B cell (primary cell): ENCODE results near the gene CIDEC. TPM values are rescaled to one million over a fixed set of nuclear protein-coding genes. Genes with fewer than 3 reads are reported as not detected.
A peak's percentile ranks its signal among the peaks of the same experiment; 100 is the strongest.
"Not testable (repeated sequence)": the region's sequence is repeated elsewhere in the genome, so short reads cannot be mapped to it uniquely, and the experiment has no call there.

Experiments used
- ATAC-seq: fragments of 200-7000 bp; cut with Tn5 transposase; one replicate; pipeline ENCODE4 v1.10.0; 2021; ENCODE audit warnings: low read depth, mild to moderate bottlenecking, moderate number of reproducible peaks, moderate library complexity
- CTCF ChIA-PET: fragments of 350-600 bp; sonication (Branson Sonifier 250); formaldehyde crosslinking; loops from one replicate; lab custom pipeline; 2021; ENCODE audit warnings: antibody characterized with exemption, inconsistent platforms; lab: Charles Lee
- POLR2A ChIA-PET: fragments of 350-600 bp; sonication (Branson Sonifier 250); formaldehyde crosslinking; loops from one replicate; lab custom pipeline; 2021; ENCODE audit warnings: antibody characterized with exemption; lab: Charles Lee
- DNase-seq: peaks from one replicate; pipeline ENCODE4 v3.0.0; 2013
- H2AFZ ChIP-seq: 2 replicates; pipeline ENCODE4 v1.6.1; 2012; ENCODE audit warnings: mild to moderate bottlenecking, low read depth, low read length; ENCODE audit not compliant: insufficient read depth, poor library complexity, severe bottlenecking
- H3K27ac ChIP-seq, 2 donors: 1 replicate in 1 of 2; 2 replicates in 1 of 2; pipeline ENCODE4 v1.5.1; 2012 to 2013; ENCODE audit warnings: low read length in 2 of 2, mild to moderate bottlenecking in 2 of 2, moderate library complexity in 1 of 2
- H3K27me3 ChIP-seq, 4 experiments: fragments of 200-600 bp in 1 of 4; sonication (generic) in 1 of 4; replicated peaks in 1 of 4; 1 replicate in 2 of 4; 2 replicates in 2 of 4; pipeline versions ENCODE4 v1.6.1 to v1.7.0; 2013 to 2016; ENCODE audit warnings: low read length in 3 of 4, mild to moderate bottlenecking in 2 of 4, mixed read lengths in 1 of 4, moderate library complexity in 1 of 4; ENCODE audit not compliant: insufficient read depth in 4 of 4, control insufficient read depth in 3 of 4; ENCODE audit errors: control extremely low read depth in 1 of 4
- H3K36me3 ChIP-seq, 2 experiments: replicated peaks in 1 of 2; 1 replicate in 1 of 2; 2 replicates in 1 of 2; pipeline versions ENCODE4 v1.6.1 to v1.7.1; 2013; ENCODE audit warnings: low read length in 1 of 2; ENCODE audit not compliant: insufficient read depth in 2 of 2, control insufficient read depth in 1 of 2; ENCODE audit errors: control extremely low read depth in 1 of 2, extremely low read depth in 1 of 2
- H3K4me1 ChIP-seq, 2 donors: fragments of 200-600 bp in 1 of 2; sonication (generic) in 1 of 2; 1 replicate in 1 of 2; 2 replicates in 1 of 2; pipeline versions ENCODE4 v1.5.1 to v1.6.1; 2013 to 2017; ENCODE audit warnings: low read length in 2 of 2; ENCODE audit not compliant: control insufficient read depth in 2 of 2, insufficient read depth in 2 of 2
- H3K4me2 ChIP-seq: replicated peaks from 2 replicates; pipeline ENCODE3; 2012; ENCODE audit warnings: mild to moderate bottlenecking, low read depth, low read length; ENCODE audit not compliant: poor library complexity, severe bottlenecking
- H3K4me3 ChIP-seq, 5 experiments: fragments of 200-600 bp in 1 of 5; sonication (generic) in 1 of 5; 1 replicate in 3 of 5; 2 replicates in 2 of 5; pipeline versions ENCODE4 v1.5.1 to v1.7.0; 2011 to 2016; ENCODE audit warnings: low read length in 4 of 5, mild to moderate bottlenecking in 4 of 5, low read depth in 2 of 5, control low read depth in 1 of 5, moderate library complexity in 1 of 5; ENCODE audit not compliant: insufficient read depth in 1 of 5; ENCODE audit errors: control extremely low read depth in 1 of 5, extremely low read depth in 1 of 5
- H3K79me2 ChIP-seq: fragments of 200-600 bp; sonication (generic); one replicate; pipeline ENCODE4 v1.6.0; 2016; ENCODE audit warnings: low read length; ENCODE audit not compliant: control insufficient read depth, insufficient read depth
- H3K9ac ChIP-seq: fragments of 200-600 bp; sonication (generic); 2 replicates; pipeline ENCODE4 v1.6.1; 2017; ENCODE audit warnings: mild to moderate bottlenecking, low read length, moderate library complexity
- H3K9me3 ChIP-seq, 3 donors: one replicate each; pipeline versions ENCODE4 v1.6.1 to v1.7.1; 2013; ENCODE audit warnings: low read length in 2 of 3; ENCODE audit not compliant: control insufficient read depth in 2 of 3, insufficient read depth in 1 of 3; ENCODE audit errors: control extremely low read depth in 1 of 3
- H4K20me1 ChIP-seq: 2 replicates; pipeline ENCODE4 v1.6.0; 2012; ENCODE audit warnings: mild to moderate bottlenecking, low read length; ENCODE audit not compliant: insufficient read depth, control insufficient read depth, poor library complexity, severe bottlenecking
- H3K27ac Mint-ChIP-seq: one replicate; pipeline ENCODE4 v1.8.0; 2021; ENCODE audit warnings: mixed read lengths
- H3K27me3 Mint-ChIP-seq: one replicate; pipeline ENCODE4 v1.8.0; 2021; ENCODE audit warnings: mixed read lengths
- H3K4me1 Mint-ChIP-seq: one replicate; pipeline ENCODE4 v1.8.0; 2021; ENCODE audit warnings: mixed read lengths
- H3K4me3 Mint-ChIP-seq: one replicate; pipeline ENCODE4 v1.8.0; 2021; ENCODE audit warnings: mixed read lengths
- H3K9me3 Mint-ChIP-seq: one replicate; pipeline ENCODE4 v1.8.0; 2022; ENCODE audit warnings: mixed read lengths; ENCODE audit not compliant: insufficient read depth
- CTCF ChIP-seq: fragments of 200-600 bp; IDR thresholded peaks from one replicate; pipeline ENCODE4 v1.8.0; 2022; ENCODE audit warnings: antibody characterized with exemption, mild to moderate bottlenecking
- EZH2 ChIP-seq: IDR thresholded peaks from 2 replicates; pipeline ENCODE4 v1.6.1; 2012; ENCODE audit warnings: borderline replicate concordance, low read depth, mild to moderate bottlenecking, moderate library complexity, low read length; ENCODE audit not compliant: insufficient read depth, poor library complexity, severe bottlenecking
- whole genome bisulfite sequencing: methylation state at CpG from one replicate; pipeline ENCODE4 v1.1.5; 2013; ENCODE audit warnings: missing lambda C conversion rate; ENCODE audit not compliant: insufficient coverage; 5-methylcytosine and 5-hydroxymethylcytosine counted together
- intact Hi-C: fragments of 100-400 bp; cut with micrococcal nuclease; formaldehyde crosslinking; loops from one replicate; pipeline ENCODE4 v1.10.0; 2022
- polyA plus RNA-seq: library from polyadenylated mRNA; depleted of rRNA; stranded (reverse); fragments of >200 nt; gene quantifications from 2 replicates; pipeline ENCODE4 v1.2.3, GENCODE V29; 2012
- total RNA-seq, 2 donors: library from RNA; stranded (reverse); fragments of 120-200 nt in 1 of 2; gene quantifications; 1 replicate in 1 of 2; 2 replicates in 1 of 2; pipeline versions ENCODE4 v1.2.3 to v1.2.4, GENCODE V29; 2013 to 2022

CIDEC gene
- total and polyA plus RNA-seq, 2 donors (not counting 1 experiment from before 2014, with no cell fraction given): not detected

GRCh38 chr3:9897408-9898372 is 17.6 kb upstream of the CIDEC start:
- Histone ChIP-seq H3K79me2 (peaks cover 61% of the 10 kb centered on the region), H4K20me1 (no peaks in the 10 kb centered on the region), H3K4me1 (peaks cover 5 to 12% of the 10 kb centered on the region in 2 donors), H3K27ac (peak overlapping the region in 1 of 2 donors; percentile 3), H3K27me3 (no peaks in the 10 kb centered on the region), H3K36me3 (peaks cover 3 to 11% of the 10 kb centered on the region in 2 experiments), H2AFZ (no peak overlapping the region), H3K9me3 (no peaks in the 10 kb centered on the region), H3K4me2 (no peak overlapping the region), H3K9ac (no peak overlapping the region), H3K4me3 (no peak overlapping the region)
- ChIA-PET CTCF (no interaction called here), POLR2A (no interaction called here)
- intact Hi-C loops: no loop called here
- DNase-seq: no peak
- Mint-ChIP-seq H3K27ac (peak overlapping the region; percentile 62), H3K27me3 (no peaks in the 10 kb centered on the region), H3K4me3 (no peak overlapping the region), H3K4me1 (peaks cover 26% of the 10 kb centered on the region), H3K9me3 (no peaks in the 10 kb centered on the region)
- TF ChIP-seq EZH2 (no peak), CTCF (no peak)
- WGBS: 76% methylated on average over 3 of the region's 4 CpGs
- no peak for ATAC-seq

GRCh38 chr3:9896755-9897407 is 16.8 kb upstream of the CIDEC start:
- CTCF ChIA-PET, H4K20me1 ChIP-seq, ATAC-seq, H3K27me3 Mint-ChIP-seq, H3K9me3 ChIP-seq, intact Hi-C loops, POLR2A ChIA-PET, DNase-seq, H2AFZ ChIP-seq, H3K4me3 Mint-ChIP-seq, H3K9me3 Mint-ChIP-seq, H3K4me2 ChIP-seq, H3K4me3 ChIP-seq, H3K27me3 ChIP-seq, H3K9ac ChIP-seq: not testable (repeated sequence)
- peaks cover 3 to 16% of the 10 kb centered on the region in 2 experiments for H3K36me3 ChIP-seq
- peaks cover 30% of the 10 kb centered on the region for H3K4me1 Mint-ChIP-seq
- H3K4me1 ChIP-seq: peaks cover 8 to 13% of the 10 kb centered on the region in 2 donors
- H3K27ac Mint-ChIP-seq: peak overlapping the region; percentile 72
- 100% methylated on average over 4 of the region's 10 CpGs for WGBS
- H3K79me2 ChIP-seq: peaks cover 69% of the 10 kb centered on the region
- H3K27ac ChIP-seq: peak overlapping the region in 1 of 2 donors; percentile 15

- H3K27ac Mint-ChIP-seq, H3K27me3 ChIP-seq, H3K9me3 ChIP-seq, H3K9me3 Mint-ChIP-seq, POLR2A ChIA-PET, H3K4me3 ChIP-seq, H4K20me1 ChIP-seq, DNase-seq, ATAC-seq, H3K27me3 Mint-ChIP-seq, H3K4me3 Mint-ChIP-seq, H2AFZ ChIP-seq, H3K9ac ChIP-seq, intact Hi-C loops, H3K4me2 ChIP-seq: not testable (repeated sequence)
- H3K4me1 Mint-ChIP-seq: peaks cover 38% of the 10 kb centered on the region
- Histone ChIP-seq H3K4me1 (peaks cover 14 to 22% of the 10 kb centered on the region in 2 donors), H3K27ac (peak overlapping the region in 1 of 2 donors; percentile 42), H3K79me2 (peaks cover 81% of the 10 kb centered on the region), H3K36me3 (peaks cover 3 to 16% of the 10 kb centered on the region in 2 experiments)
- 100% methylated on average over 3 of the region's 3 CpGs for WGBS
- CTCF ChIA-PET: interaction anchor here (0.7 kb wide), 1 partner anchor 37 kb away, joined by 3 read pairs; no protein-coding TSS in a partner anchor
Observed at GRCh38 chr3:9895715-9896114, 15.7 kb upstream of the CIDEC start.
